Activated effector memory CD4-positive, alpha-beta T cell treated with Interleukin-2 at 50 U/mL for 16 hours (primary cell): ENCODE results near the gene RERE.
"Not testable (repeated sequence)": the region's sequence is repeated elsewhere in the genome, so short reads cannot be mapped to it uniquely, and the experiment has no call there.

Experiments used
- DNase-seq: peaks from one replicate; pipeline ENCODE4 v3.0.0-alpha.2; 2020

RERE gene

DNA sequence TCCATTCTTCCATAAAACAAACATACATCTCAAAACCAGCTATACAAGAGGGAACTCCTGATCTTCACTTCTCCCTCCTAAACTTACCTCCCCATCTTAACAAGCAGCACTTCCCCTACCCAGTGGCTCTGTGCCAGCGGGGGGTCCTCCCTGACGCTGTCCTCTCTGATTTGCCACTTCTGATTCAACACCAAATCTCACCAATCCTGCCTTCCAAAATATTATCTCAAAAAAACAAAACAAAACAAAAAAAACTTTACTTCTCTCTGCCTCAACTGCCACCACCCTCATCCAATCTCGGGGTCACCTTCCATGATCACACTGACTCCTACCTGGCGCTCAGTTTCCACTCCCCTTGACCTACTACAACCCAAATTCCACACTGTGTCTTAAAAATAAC lies 426.7 kb downstream of the RERE start:
- no peak for DNase-seq

DNA sequence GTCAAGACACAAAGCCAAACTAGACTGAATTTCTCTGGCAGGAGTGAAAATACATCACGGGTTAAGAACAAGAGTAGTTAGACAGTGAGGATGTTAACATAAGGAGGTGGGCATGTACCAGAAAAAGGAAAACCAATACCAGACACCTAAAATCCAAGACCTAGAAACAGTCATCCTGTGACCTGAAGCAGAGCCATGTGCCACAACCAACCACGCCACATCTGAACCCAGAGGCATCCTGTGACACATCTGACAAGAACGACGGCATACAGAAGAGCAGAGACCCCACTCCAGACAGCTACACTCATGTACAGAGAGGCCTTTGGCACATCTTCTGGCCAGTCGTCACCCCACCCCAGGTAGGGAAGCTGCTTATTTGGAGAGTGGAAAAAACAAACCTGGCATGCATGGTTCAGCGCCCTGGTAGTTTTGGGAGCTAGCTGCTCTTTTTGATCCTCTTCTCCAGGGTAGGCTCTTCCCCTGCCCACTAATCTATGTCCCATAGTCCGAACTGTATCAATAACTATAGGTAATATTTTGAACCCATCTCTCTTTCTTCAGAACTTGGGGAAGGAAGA lies 427.4 kb downstream of the RERE start:
- no peak for DNase-seq

DNA sequence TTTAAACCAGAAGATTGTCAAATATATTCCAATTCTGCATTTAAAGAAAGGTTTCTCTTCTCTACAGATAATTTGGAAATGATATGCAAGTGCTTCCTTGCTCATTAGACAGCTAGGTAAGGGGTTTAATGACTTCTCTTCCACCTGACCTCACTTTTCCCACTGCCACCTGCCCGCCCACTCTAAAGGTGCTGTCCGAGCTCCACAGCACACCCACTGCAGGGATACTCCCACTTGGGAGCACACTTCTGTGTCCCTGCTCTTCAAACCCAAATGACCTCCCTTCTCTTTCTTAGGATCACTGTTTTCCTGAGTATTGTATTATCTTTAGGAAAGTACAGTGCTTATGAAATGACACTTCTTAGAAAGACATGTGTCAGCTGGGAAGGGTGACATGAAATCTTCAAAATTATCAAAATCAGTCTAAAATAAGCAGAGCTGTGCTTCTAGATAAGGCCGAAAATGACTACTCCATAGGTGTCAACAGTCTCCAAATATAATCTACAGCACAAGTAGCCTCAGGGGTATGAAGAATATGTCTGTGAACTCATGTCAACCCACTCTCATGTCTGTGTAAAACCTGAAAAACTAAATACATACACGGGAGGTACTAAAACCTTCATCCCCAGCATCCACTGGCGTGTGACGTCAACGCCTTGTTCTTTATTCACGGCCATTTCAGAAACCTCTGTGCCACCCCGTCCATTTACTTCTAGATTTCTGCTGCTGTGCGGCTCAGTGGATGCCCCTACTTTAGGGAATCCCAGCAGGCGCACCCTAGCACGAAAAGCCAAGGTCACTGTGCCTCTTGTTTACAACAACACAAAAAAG lies 428.5 kb downstream of the RERE start:
- DNase-seq: no peak

DNA sequence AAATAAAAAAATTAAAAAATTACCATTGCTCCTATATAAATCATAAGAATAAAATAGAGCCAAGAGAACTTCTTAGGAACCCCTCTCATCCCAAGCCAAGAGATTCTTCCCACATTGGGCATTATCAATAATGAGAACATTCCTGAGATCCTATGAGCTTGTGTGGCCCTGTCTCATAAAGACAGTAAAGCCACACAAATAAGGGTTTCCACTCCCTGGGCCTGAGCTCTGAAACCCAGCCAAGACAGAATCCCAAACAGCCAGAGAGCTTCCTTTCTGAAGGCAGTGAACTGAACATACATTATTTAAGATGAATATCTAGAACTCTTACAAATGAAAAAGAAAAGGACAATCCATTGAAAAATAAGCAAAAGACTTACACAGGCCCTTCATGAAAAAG lies 431.2 kb downstream of the RERE start:
- no peak for DNase-seq

GRCh38 chr1:8384577-8384976 lies 432.9 kb downstream of the RERE start:
- no peak for DNase-seq

DNA sequence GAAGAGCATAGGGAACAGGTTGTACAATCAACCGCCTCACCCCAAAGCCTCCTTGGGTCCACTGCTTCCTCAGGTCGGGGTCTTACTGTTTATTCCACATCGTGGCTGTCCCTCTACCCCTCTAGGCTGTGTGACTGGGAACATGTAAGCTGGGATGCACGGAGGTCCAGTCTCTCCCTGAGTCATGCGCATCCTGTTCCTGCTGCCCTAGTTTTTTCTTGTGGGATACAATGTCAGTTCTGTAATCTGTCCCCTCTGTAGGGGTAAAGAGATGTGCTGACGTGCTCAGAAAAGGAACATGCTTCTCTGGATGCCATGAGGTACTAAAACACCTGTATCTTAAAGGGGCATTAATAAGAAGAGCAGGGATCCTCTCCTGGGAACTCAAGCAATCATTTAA lies 433.4 kb downstream of the RERE start:
- no peak for DNase-seq

DNA sequence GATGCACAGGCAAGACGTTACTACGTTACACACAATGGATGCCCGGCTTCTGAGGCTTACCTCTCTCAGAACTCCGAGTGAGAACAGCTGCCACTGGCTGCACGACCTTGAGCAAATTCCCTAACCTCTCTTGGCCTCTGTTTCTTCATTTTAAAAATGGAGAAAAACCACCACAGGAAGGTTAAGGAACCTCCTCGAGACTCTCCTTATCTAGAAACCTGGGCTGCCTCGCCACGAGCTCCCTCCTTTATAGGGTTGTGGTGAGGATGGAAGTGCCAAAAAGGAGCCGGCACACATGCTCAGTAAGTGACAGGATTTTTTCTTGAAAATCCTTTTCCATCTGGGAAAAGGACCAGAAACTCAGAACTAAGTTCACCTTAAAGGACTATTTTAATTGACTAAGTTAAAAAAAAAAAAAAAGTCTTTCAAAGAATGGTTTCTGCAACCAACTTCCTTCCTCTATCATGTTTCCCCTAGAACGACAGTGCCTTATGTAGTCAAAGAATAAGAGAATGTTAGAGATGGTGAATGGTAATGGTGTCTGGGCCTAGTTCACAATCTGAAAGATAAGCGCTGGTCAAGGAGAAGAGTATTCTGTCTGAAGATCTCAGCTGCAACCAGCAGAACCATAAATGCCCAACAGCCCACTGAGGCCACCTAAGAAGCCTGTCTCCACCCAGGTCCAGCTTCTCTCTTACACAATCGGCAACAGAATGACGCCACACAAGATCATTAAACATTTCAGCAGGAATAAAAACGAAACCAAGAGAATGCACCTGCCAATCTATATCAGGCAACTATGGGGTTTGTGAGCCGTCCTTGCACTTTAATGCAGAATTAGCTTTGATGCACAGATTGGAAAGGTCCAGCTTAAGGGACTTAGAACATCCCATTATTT lies 434.6 kb downstream of the RERE start:
- DNase-seq: no peak

DNA sequence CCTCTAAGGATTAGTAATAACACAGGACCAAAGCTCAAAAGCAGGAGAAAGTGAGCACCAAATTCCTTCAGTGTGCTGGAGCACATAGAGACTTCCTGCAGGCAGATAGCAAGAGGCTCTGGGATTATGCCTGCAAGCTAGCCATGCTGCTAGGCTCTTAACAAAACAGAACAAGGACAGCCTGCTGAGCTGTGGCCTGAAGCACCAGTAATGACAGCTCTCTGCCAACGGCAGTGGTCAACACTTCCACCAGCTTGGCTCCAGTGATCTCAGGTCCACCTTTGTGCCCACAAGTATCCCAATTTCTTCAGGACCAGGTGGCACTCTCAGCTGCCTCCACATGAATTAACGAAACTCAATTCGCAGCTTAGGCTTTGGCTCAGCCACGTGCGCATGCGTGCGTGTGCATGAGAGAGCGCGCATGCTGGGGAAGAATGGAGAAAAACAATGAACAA lies 435.4 kb downstream of the RERE start:
- no peak for DNase-seq

GRCh38 chr1:8381618-8382017 lies 435.8 kb downstream of the RERE start:
- DNase-seq: no peak

- not testable (repeated sequence) for DNase-seq
Measured at GRCh38 chr1:8380310-8380709, 437.1 kb downstream of the RERE start.

GRCh38 chr1:8379513-8380186 lies 437.8 kb downstream of the RERE start:
- DNase-seq: no peak

- no peak for DNase-seq
Measured at GRCh38 chr1:8378981-8379470, 438.4 kb downstream of the RERE start.

DNA sequence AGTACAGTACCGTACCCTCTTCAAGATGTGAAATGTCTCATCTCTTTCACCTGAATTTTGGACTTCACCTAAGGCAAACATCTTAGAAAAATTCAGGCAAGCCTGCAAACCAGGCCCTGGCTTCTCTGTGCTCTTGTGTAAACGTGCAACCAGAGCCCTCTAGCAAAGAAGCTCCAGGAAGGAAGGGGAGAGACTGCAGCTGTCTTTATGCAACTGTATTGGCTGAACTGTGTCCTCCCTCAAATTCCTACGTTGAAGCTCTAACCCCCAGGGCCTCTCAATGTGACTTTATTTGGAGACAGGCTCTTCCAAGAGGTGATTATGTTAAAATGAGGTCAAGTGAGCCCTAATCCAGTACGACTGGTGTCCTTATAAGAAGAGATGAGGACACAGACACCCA lies 439.3 kb downstream of the RERE start:
- DNase-seq: no peak

GRCh38 chr1:8377271-8377981 lies 440.0 kb downstream of the RERE start:
- no peak for DNase-seq

DNA sequence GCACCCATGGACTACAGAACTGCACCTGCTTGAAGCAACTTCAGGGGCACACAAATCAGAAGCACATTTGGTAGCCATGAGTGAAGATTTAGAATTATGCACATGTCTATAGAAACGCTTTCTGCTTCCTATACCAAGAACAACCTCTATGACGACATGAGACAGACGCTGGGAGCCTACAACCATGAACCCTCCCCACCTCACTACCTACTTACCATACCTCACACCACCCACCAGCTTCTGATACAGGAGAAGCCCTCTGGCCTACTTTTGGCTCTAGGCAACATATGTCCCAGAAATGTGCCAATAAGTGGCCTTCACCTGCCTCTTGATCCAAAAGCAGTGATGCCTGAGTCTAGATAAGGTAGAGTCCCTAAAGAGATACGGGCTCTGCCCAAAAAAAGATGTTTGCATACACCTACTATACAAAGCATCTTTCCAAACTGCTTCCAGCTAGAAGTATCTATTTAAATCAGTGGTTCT lies 441.0 kb downstream of the RERE start:
- DNase-seq: no peak

DNA sequence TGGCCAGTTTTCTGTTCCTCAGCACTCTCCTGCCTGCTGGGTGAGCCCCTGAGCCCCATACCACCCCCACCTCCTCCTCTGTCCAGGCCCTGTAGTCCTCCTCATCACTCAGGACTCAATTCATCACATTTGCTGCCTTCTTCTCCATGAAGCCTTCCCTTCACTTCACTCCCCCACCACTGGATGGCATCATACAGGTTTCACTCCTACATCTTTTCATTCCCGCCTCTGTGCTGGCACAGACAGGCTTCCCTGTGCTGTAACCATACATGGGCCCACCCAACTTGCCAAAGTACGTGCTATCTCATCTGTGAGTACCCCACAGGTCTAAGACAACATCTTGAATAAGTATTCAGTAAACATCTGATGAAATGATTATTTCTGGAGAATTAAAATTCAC lies 442.6 kb downstream of the RERE start:
- no peak for DNase-seq

DNA sequence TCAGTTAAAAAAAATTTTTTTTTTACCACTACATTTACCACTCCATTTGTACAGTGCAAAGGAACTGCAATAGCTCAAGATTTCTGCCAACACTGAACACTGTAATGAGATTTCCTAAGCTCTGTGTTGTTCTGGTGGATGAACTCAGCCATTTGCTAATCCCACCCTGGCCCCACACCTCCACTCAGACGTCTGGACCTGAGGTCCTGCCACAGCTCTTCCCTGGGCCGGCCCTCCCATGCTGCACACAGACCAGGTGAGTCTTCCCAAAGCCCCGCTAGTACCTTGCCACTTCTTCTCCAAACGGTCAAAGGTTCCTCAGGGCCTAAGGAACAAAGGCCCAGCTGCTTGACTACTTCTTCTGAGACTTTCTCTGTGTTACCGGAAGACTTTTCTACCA lies 443.1 kb downstream of the RERE start:
- no peak for DNase-seq

GRCh38 chr1:8373581-8374241 lies 443.7 kb downstream of the RERE start:
- DNase-seq: no peak

GRCh38 chr1:8373125-8373524 lies 444.3 kb downstream of the RERE start:
- DNase-seq: no peak

DNA sequence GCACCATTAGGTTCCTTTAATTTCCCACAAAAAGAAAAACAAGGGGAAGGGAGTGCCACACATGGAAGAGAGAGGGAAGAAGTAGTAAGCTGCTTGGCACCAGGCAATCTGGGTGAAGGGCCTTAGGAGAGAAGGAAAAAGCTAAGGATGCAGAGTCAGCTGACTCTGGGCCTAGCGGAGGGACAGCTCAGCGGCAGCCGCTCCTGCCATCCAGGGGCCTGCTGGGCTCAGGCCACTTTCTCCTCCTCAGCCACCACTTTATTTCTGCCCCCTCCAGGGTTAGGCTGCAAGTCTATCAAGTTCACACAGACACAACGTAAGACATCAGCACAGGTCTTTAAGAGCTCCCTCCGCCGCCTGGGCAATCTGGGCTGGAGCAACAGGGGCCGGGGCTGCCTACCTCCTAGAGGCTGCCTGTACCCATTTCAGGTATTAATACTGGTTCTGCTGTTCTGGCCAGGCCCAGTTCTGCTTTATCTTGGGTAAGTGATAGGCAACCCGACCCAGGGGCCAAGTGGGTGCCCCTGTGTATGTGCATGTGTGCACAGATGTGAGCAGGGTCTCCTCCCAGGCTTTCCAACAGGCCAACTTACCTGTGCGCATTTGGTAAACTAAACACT lies 446.0 kb downstream of the RERE start:
- DNase-seq: no peak

GRCh38 chr1:8370905-8371315 lies 446.5 kb downstream of the RERE start:
- DNase-seq: no peak
